GM20431 (cell line): ENCODE measurements around the gene PCDHGA5.
"Not testable (repeated sequence)": the region's sequence is repeated elsewhere in the genome, so short reads cannot be mapped to it uniquely, and the experiment has no call there.

Experiments used
- in situ Hi-C: fragments of 300-500 bp; cut with MseI, MboI; formaldehyde crosslinking; loops from one replicate; pipeline ENCODE4 v1.15.0; 2020; ENCODE audit warnings: low sequenced_read_pairs; ENCODE audit not compliant: unreplicated experiment

PCDHGA5 gene

GRCh38 chr5:141349917-141350619 lies 13.9 kb upstream of the PCDHGA5 start, which contains the start of gene PCDHGB1:
Gene PCDHGB1 (plus strand): TSS chr5:141350099. CDS start chr5:141350261, 162 bp downstream.
- in situ Hi-C loops = no loop called here

- in situ Hi-C loops = no loop called here
Observed at GRCh38 chr5:141351591-141351990, 12.4 kb upstream of the PCDHGA5 start.

- in situ Hi-C loops = no loop called here
Observed at GRCh38 chr5:141354900-141355469, 9.0 kb upstream of the PCDHGA5 start, which contains the start of gene PCDHGA4. Gene PCDHGA4 (plus strand): TSS chr5:141355021. CDS start chr5:141355108, 87 bp downstream.

GRCh38 chr5:141355641-141356040 lies 8.3 kb upstream of the PCDHGA5 start:
- in situ Hi-C loops = no loop called here

- in situ Hi-C loops = no loop called here
Observed at GRCh38 chr5:141356133-141356532, 7.8 kb upstream of the PCDHGA5 start.

GRCh38 chr5:141356950-141357349 lies 7.0 kb upstream of the PCDHGA5 start:
- in situ Hi-C loops = no loop called here

- in situ Hi-C loops = no loop called here
Observed at GRCh38 chr5:141359790-141360426, 4.1 kb upstream of the PCDHGA5 start, which contains the start of gene PCDHGB2. Gene PCDHGB2 (plus strand): TSS chr5:141359994. CDS start chr5:141360136, 142 bp downstream.

- in situ Hi-C loops = no loop called here
Observed at GRCh38 chr5:141360685-141361084, 3.3 kb upstream of the PCDHGA5 start.

GRCh38 chr5:141362719-141363118 lies 1.2 kb upstream of the PCDHGA5 start:
- in situ Hi-C loops = no loop called here

- in situ Hi-C loops = no loop called here
Observed at GRCh38 chr5:141366016-141366896, 2.3 kb downstream of the PCDHGA5 start.

GRCh38 chr5:141369994-141370848 lies 6.3 kb downstream of the PCDHGA5 start, which contains the start of gene PCDHGB3:
Gene PCDHGB3 (plus strand): TSS chr5:141370242. CDS start chr5:141370395, 153 bp downstream.
- in situ Hi-C loops = no loop called here

- in situ Hi-C loops = no loop called here
Observed at GRCh38 chr5:141371572-141372475, 7.9 kb downstream of the PCDHGA5 start.

- in situ Hi-C loops = no loop called here
Observed at GRCh38 chr5:141373673-141374317, 9.8 kb downstream of the PCDHGA5 start, which contains the start of gene PCDHGA6. Gene PCDHGA6 (plus strand): TSS chr5:141373891. CDS start chr5:141374084, 193 bp downstream.

- in situ Hi-C loops = no loop called here
Observed at GRCh38 chr5:141374627-141375026, 10.7 kb downstream of the PCDHGA5 start.

GRCh38 chr5:141375444-141376155 lies 11.6 kb downstream of the PCDHGA5 start:
- in situ Hi-C loops = not testable (repeated sequence)

- in situ Hi-C loops = no loop called here
Observed at GRCh38 chr5:141382469-141383294, 18.7 kb downstream of the PCDHGA5 start, which contains the start of gene PCDHGA7. Gene PCDHGA7 (plus strand): TSS chr5:141382742. CDS start chr5:141382900, 158 bp downstream.
